ENCODE measurements around the gene UBTF.
A peak's percentile ranks its signal among the peaks of the same experiment; 100 is the strongest.

Gene UBTF

DNA sequence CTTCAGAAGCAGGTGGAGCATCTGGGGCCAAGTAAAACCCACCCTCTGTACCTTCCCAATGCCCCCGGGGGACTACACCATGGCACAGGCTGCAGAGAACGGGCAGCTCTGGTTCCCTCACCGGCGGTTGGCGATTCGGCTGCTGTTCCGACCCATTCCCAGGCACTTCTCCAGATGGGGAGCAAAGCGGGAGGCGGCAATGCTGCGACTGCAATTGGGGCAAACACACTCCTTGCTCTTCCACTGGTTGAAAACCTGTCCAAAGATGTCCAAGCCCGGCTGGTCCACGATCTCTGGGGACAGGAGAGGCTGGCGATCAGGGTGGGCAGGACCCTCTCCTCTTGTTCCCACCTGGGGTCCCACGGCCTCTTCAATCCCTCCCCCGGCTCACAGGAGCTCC is 22.4 kb downstream of the UBTF start:
- DNase-seq, result no peak

- DNase-seq, result no peak
These were observed 26.0 kb downstream of the UBTF start for GRCh38 chr17:44193326-44194084.

- no peak for DNase-seq
These were observed 26.7 kb downstream of the UBTF start for GRCh38 chr17:44192750-44193149.

DNA sequence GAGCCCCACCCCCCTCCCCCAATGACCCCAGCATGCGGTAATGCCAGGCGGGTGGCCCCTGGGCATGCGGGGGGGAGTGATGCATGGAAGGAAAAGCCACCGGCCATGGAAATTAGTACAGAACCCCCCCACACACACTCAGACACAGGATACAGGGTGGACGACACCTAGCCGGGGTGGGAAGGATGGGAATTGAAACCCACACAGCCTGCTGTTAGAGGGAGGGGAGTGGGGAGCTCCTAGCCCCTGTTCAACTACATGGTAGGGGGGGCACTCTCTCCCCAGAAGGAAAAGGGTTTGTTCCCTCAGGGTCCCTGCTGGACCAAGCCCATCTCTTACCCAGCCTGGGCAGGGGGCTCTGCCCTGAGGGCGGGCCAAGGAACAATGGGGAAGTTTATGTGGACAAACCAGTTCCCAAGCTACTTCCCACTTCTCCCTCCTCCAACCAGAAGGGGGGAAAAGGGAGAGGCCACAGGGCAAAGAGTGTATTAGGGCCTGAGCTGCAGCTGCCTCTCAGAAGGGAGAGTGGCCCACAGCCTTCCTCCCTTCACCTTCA is 27.5 kb downstream of the UBTF start:
- DNase-seq, result no peak

DNA sequence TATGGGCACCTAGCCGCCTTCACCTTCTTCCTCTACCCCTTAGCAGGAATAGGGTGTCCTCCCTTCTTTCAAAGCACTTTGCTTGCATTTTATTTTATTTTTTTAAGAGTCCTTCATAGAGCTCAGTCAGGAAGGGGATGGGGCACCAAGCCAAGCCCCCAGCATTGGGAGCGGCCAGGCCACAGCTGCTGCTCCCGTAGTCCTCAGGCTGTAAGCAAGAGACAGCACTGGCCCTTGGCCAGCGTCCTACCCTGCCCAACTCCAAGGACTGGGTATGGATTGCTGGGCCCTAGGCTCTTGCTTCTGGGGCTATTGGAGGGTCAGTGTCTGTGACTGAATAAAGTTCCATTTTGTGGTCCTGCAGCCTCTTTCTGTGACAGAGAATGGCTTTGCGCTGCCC is 28.1 kb downstream of the UBTF start:
- DNase-seq, result no peak

DNA sequence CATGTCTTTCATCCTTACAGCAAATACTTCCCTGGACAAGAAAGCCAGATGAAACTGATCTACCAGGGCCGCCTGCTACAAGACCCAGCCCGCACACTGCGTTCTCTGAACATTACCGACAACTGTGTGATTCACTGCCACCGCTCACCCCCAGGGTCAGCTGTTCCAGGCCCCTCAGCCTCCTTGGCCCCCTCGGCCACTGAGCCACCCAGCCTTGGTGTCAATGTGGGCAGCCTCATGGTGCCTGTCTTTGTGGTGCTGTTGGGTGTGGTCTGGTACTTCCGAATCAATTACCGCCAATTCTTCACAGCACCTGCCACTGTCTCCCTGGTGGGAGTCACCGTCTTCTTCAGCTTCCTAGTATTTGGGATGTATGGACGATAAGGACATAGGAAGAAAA is 29.0 kb downstream of the UBTF start:
- DNase-seq, result no peak

DNA sequence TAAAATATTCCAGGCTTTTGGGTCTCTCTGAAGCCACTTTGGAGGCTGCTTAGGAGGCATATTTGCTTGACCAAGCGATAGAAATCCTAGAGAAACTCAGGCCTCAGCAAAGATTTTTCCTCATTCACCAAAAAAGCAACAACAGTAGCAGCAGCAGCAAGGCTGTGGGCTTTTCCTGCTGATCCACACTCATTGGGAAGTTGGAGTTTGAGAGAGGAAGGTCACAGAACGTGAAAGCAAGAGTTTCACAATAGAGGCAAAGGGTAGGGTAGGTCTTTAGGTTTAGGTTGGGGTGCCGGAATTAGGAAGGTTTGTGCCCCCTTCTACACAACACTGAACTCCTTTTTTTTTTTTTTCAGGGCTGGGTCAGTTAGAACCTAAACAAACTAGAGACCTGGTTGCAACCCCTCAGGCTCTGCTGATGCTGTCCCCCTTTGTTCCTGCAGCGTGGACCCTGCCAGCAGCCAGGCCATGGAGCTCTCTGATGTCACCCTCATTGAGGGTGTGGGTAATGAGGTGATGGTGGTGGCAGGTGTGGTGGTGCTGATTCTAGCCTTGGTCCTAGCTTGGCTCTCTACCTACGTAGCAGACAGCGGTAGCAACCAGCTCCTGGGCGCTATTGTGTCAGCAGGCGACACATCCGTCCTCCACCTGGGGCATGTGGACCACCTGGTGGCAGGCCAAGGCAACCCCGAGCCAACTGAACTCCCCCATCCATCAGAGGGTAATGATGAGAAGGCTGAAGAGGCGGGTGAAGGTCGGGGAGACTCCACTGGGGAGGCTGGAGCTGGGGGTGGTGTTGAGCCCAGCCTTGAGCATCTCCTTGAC is 30.7 kb downstream of the UBTF start:
- no peak for DNase-seq

DNA sequence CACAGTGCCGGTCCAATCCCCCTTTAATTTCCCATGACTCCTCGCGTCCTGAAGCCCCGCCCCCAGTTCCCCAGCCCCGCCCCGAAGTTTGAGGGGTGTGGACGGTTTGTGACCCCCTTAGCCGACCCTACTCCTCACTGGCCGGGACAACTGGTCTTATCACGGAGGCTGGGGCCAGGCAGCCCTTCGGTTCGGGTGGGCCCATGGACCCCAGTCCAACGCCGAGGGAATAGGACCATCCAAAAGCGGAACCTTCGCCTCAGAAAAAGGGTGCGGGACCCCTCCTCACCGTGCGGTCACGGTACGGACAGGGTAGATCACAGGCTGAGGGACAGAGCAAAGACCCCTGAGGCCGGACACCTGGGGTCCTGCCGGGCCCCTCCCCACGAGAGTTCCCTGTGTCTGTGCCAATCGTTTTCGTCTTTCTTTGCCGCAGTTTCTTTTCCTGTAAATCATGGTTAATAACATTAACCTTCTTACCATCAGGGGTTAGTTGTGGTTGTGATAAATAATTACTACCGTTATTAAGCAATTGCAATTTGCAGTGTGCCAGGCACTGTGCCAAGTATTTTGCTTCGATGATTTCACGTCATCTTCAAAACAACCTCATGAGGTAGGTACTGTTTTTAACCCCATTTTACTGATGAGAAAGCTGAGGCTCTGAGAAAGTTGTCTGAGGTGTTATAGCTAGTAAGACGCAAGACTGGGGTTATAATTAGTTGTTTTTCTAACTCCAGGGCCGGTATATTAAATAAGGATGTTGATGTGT is 32.2 kb downstream of the UBTF start:
- DNase-seq, result no peak

DNA sequence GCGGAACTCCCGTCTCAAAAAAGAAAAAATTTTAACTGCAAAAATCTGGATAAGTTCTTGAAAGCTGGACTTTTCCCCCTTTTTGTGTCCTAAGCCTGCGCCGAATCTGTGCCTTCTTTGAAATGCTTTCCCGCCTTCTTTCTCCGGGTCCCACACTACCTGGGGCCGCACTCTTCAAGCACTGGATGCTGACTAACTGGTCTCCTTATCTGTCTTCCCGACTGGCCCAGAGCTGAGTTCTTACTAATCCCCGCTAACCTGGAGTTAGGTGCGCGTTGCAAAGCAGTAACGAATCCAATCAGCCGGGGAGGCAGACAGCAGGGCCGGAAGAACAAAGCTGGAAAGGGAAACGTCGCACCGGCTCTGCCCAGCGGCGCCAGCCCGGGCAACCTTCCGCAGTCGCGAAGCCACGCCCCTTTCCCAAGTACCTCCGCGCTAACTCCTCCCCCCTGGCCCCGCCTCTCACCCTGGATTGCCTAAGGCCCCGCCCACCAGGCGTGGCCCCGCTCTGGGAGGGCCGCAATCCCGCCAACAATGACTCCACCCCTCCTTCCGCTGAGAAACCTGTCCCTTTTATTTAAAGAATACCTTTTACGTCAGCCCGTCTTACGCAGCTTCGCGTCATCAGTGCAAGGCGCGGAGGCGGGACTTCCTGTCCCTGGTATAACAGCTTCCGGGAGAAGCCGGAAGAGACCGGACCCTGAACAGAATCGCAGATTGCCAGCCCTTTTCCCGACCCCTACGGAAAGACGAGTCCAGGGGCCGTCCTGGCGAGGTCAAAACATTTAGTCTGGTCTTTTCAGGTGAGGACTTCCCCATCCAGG is 33.0 kb downstream of the UBTF start, which contains the start of gene TMUB2:
TMUB2 (plus strand) TSS at position 666 of the 824 bp plus-strand sequence. CDS start 737 bp downstream, outside the sequence.
- DNase-seq, result peak; percentile 99

GRCh38 chr17:44184212-44184810 is 35.2 kb downstream of the UBTF start:
- no peak for DNase-seq

- no peak for DNase-seq
These were observed 36.5 kb downstream of the UBTF start for GRCh38 chr17:44183024-44183423.

- DNase-seq, result no peak
These were observed 41.3 kb downstream of the UBTF start for GRCh38 chr17:44178133-44178532.

- DNase-seq, result no peak
These were observed 41.8 kb downstream of the UBTF start for GRCh38 chr17:44177640-44178039.

DNA sequence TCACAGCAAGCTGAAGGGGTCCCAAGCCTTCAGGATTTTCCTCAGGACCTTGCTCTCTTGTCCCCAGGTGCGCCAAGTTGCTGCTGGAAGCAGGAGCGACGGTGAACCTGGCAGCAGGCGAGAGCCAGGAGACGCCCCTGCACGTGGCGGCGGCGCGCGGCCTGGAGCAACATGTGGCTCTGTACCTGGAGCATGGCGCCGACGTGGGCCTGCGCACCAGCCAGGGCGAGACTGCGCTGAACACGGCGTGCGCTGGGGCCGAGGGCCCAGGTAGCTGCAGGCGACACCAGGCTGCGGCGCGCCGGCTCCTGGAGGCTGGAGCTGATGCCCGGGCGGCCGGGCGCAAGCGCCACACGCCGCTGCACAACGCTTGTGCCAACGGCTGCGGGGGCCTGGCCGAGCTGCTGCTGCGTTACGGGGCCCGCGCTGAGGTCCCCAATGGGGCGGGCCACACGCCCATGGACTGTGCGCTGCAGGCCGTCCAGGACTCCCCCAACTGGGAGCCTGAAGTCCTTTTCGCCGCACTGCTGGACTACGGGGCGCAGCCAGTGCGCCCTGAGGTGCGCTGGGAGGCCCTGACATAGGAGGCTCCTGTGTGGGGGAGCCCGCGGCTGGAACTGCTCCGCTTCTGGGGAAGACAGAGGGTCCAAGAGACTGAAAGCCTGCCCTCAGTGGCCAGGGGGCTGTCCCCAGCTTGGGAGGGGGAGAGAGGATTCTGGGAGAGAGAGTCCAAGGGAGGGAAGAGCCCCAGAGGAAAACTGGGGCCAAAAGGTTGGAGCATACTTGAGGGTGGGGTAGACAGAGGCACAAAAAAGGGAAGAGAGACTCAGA is 42.6 kb downstream of the UBTF start:
- no peak for DNase-seq

DNA sequence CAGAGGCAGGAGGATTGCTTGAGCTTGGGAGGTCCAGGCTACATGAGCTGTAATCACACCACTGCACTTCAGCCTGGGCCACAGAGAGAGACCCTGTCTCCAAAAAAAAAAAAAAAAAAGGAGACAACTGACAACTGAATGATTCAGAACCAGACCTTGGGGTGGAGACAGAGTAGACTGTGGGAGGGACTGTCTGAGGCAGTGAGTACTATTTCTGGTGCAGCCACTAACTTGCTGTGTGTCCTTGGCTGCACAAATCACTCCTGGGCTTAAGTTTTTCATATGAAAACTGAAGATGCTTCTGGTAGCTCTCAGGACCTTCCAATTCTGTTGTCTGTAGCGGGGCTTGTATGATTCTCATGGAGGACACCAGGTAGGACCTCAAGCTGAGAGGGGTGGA is 43.2 kb downstream of the UBTF start:
- DNase-seq, result no peak

DNA sequence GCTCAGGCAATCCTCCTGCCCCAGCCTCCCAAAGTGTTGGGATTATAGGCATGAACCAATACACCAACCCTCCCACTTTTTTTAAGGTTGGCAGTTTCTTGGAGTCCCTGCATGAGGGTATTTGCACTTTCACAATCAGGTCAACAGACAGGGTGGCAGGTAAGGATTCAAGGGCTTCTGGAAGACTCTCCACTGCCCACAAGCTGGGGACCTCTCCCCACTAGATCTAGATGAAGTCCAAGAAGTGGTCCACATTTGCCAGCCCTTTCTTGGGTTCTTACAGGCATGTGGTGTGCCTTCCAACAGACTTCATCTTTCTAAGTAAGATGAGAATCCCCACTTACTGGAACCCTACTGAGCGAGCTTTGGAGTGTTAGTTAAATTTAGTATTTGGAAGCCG is 45.0 kb downstream of the UBTF start:
- DNase-seq, result no peak

DNA sequence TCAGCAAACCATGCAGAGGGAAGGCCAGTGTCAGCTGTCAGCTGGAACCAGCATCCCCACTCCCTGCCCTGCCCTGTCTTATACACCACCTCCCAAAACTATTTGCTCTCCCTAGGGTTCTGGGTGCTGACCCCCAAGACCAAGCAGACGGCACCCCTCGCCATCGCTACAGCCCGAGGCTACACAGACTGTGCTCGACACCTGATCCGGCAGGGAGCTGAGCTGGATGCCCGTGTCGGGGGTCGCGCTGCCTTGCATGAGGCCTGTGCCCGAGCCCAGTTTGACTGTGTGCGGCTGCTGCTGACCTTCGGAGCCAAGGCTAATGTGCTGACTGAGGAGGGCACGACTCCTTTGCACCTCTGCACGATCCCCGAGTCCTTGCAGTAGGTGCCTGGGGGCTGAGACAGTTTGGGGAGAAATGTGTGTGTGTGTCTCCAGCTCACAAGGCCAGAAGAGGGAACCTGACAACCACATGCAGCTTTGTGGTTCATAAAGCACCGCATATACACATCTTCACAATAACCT is 47.5 kb downstream of the UBTF start:
- DNase-seq, result no peak

DNA sequence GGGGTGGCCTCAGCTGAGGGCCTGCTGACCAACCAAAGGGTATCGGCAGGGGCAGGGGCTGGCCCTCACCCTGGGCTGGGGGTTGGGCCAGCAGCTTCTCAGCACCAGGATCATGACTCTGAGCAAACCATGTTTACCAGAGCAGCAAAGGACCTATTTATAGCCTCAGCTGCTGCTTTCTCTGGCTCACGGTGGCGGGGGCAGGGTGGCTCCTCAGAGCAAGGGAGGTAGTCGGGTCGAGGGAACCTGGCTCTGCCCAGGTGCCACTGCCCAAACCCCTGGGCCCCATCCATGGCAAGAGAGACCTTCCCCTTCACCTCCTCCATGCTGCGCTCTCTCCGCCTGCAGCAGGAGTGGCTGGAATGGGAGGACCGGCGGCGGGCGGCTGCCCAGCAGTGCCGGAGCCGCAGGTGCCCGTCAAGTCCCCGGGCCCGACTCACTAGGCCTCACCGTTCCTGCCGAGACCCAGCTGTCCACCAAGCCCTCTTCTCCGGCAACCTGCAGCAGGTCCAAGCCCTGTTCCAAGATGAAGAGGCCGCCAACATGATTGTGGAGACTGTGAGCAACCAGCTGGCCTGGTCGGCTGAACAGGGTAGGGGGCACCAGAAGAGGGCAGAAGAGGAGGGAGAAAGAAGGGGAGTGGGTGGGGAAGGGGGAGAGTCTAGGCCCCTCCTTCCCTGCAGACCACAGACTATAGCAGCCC is 48.8 kb downstream of the UBTF start, which contains the start of gene ASB16:
ASB16 (plus strand) TSS at position 206 of the 703 bp plus-strand sequence; CDS start at position 292, 86 bp downstream.
- DNase-seq, result no peak

GRCh38 chr17:44170135-44170498 is 49.4 kb downstream of the UBTF start:
- DNase-seq, result no peak
